22Rv1 (cell line): ENCODE data around the gene LGALS7.
"Not testable (repeated sequence)": the region's sequence is repeated elsewhere in the genome, so short reads cannot be mapped to it uniquely, and the experiment has no call there.

ENCODE experiments used
- H3K27ac ChIP-seq: fragments of 450-650 bp; 2 replicates; pipeline ENCODE4 v1.5.1; 2017
- CTCF ChIP-seq: fragments of 450-650 bp; IDR thresholded peaks from 2 replicates; pipeline ENCODE4 v1.5.1; 2017; ENCODE audit warnings: mild to moderate bottlenecking
- ZFX ChIP-seq: fragments of 450-650 bp; IDR thresholded peaks from 2 replicates; pipeline ENCODE4 v1.6.1; 2017; ENCODE audit warnings: antibody characterized with exemption, borderline replicate concordance

The LGALS7 gene

GRCh38 chr19:38774181-38774950, 1.0 kb upstream of the LGALS7 start:
- H3K27ac ChIP-seq, result no peak overlapping the region
- TF ChIP-seq CTCF, result no peak
- no peak for TF ChIP-seq ZFX

DNA sequence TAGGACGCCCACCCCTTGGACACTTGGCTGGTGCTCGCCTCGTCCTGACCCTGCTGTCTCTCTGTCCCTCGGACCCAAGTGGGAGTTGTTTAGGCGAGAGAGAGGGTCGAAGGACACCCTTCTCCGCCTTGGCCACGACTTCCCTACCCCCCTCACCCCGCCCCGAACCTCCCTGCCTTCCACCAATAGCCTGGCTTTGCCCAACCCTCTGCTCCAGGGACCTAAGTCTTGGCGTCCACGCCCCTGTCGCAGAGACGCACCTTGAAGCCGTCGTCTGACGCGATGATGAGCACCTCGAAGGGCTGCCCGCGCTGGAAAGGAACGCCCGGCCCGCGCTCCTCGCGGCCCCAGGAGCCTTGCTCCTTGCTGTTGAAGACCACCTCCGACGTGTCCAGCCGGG, 1.7 kb downstream of the LGALS7 start:
- not testable (repeated sequence) for H3K27ac ChIP-seq

- H3K27ac ChIP-seq, result not testable (repeated sequence)
These were observed 2.4 kb downstream of the LGALS7 start for GRCh38 chr19:38770949-38771275.

- not testable (repeated sequence) for H3K27ac ChIP-seq
These were observed 2.9 kb downstream of the LGALS7 start for GRCh38 chr19:38770228-38770948.

GRCh38 chr19:38769635-38770211, 3.6 kb downstream of the LGALS7 start:
- TF ChIP-seq ZFX (no peak), CTCF (peak; percentile 34)
- H3K27ac ChIP-seq, result no peak overlapping the region

GRCh38 chr19:38766276-38767047, 6.9 kb downstream of the LGALS7 start:
- TF ChIP-seq CTCF (no peak), ZFX (no peak)
- no peak overlapping the region for H3K27ac ChIP-seq

GRCh38 chr19:38765214-38765613, 8.1 kb downstream of the LGALS7 start:
- no peak overlapping the region for H3K27ac ChIP-seq
- TF ChIP-seq ZFX (no peak), CTCF (no peak)

GRCh38 chr19:38763795-38764220, 9.5 kb downstream of the LGALS7 start:
- no peak for TF ChIP-seq ZFX
- H3K27ac ChIP-seq, result no peak overlapping the region

- H3K27ac ChIP-seq, result not testable (repeated sequence)
These were observed 11.4 kb downstream of the LGALS7 start for GRCh38 chr19:38761884-38762389.

DNA sequence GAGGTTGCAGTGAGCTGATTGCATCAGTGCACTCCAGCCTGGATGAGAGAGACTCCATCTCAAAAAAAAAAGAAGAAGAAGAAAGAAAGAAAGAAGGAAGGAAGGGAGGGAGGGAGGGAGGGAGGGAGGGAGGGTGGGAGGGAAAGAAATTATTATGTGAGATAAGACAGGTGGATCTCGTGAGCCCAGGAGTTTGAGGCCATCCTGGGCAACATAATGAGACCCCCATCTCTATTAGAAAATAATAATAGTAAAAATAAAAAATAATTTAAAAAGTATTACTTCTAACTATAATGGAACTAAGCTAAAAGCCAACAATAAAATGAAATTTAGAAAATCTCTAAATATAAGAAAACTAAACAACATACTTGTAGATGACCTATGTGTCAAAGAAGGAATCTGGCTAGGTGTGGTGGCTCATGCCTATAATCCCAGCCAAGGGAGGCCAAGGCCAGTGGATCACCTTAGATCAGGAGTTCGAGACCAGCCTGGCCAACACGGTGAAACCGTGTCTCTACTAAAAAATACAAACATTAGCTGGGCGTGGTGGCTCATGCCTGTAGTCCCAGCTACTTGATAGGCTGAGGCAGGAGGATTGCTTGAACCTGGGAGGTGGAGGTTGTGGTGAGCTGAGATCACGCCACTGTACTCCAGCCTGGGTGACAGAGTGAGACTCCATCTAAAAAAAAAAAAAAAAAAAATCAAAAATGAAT, 12.4 kb downstream of the LGALS7 start:
- not testable (repeated sequence) for H3K27ac ChIP-seq
